Right renal pelvis (tissue), 4 donors: ENCODE data around the gene SLC16A3. TPM values are rescaled to one million over a fixed set of nuclear protein-coding genes. Genes with fewer than 3 reads are reported as not detected.
"Not testable (repeated sequence)": the region's sequence is repeated elsewhere in the genome, so short reads cannot be mapped to it uniquely, and the experiment has no call there.

Source experiments
- DNase-seq, 4 donors: peaks; one replicate each; pipeline ENCODE4 v3.0.0-alpha.2; 2013; ENCODE audit warnings: low read depth in 4 of 4, low spot score in 3 of 4, missing footprints in 1 of 4
- polyA plus RNA-seq, 4 donors: library from polyadenylated mRNA; unstranded; fragments of 120-200 nt; gene quantifications; one replicate each; pipeline ENCODE4 v1.2.1, GENCODE V29; 2013; ENCODE audit not compliant: insufficient read length in 4 of 4

The SLC16A3 gene
- polyA plus RNA-seq, 4 donors: 8.0 to 23.1 (median 9.1) TPM

- not testable (repeated sequence) for DNase-seq
Observed at GRCh38 chr17:82259972-82260961, 31.4 kb downstream of the SLC16A3 start.

DNA sequence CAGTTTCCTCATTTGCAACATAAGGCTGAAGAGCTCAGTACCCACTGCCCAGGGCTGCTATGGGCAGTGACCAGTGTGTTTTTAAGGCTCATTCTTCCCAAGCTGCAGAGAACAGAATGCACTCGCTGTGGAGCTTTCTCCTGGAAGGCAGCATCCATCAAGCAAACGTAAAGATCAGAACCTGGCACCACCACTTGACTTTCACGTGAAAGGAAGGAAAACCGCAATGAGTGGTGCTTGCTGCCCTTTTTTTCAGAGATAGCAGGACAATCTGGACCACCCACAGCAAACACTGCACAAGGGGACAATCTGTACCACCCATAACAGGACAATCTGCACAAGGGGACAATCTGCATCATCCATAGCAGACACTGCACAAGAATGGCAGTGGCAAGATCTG, 33.5 kb downstream of the SLC16A3 start:
- DNase-seq: no peak

DNA sequence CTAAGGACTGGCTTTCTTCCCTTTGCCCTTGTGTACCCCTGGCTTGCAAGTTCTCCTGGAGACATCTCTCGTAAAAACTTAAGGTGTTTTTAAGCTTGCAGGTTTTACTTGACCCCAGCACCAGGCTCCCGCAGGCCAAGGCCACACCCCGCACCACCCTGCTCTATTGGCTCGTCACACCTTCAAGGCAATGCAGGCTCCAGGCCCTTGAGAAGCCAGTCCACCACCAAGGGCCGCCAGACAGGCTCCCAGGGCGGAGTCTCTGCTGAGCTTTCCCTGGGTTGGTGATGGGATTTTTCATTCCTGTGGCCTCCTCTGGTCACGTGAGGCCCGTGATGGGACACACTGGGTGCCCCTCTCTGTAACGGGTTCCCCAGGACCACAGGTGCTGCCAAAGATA, 34.8 kb downstream of the SLC16A3 start:
- no peak for DNase-seq

GRCh38 chr17:82266142-82266541, 37.3 kb downstream of the SLC16A3 start:
- no peak for DNase-seq

GRCh38 chr17:82267575-82268379, 38.9 kb downstream of the SLC16A3 start:
- no peak for DNase-seq

DNA sequence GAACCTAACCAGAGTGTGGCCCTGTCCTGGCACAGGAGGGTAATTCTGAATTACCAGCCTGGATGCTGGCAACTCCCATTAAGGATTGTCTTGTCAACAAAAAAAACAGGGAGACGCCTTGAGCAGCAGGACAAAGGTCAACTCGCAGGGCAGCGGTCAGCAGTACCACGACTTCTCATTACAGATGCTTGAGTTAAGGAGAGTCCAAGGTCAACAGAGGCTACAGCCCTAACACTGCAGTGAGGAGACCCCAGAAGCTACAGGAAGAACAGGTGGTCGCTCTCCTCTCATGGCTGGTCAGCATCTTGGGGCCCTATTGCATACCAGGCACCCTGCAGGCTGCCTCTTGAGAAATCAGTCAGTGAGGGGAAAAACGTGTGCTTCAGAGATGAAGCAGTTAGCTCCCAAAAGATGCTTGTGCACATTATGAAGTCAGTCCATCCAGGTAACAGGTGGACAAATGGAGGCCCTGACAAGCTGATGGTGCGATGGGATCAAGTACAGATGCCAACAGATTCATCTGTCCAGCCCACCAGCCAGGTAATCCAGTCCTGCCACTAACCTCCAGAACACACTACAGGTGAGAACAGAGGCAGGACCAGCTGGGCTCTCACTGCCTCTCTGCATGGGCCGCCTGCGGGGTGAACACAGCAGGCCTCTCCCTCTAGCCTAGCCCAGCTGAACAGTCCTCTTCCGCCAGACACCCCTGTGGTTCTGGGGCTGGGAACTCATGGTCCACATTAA, 40.5 kb downstream of the SLC16A3 start:
- DNase-seq: no peak

DNA sequence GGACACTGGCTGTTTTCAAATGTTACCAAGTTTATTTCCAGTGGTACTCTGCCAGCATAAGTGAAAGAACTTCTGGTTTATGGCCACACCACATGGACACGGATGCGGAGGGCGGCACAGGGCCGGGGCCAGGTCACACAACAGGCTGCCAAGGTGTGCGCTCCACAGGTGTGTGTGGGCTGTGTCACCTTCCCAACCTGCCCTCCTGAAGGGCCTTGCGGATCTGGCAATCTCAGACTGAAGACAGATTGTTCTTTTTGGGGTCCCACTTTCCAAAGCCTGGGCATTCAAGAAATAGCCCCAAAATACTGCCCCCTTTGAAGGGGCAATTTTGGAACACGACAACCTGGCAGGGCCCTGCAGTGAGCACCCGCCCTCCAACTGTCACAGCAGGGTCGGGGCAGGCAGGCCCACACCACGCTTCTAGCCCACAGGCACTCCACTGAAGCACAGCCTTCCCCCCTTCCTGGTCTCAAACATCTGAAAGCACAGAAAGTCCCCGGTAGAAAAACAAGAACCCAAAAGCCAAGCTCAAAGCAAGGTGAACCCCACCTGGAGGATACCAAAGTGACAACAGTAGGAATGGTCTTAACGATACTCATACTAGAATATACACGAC, 41.1 kb downstream of the SLC16A3 start:
- no peak for DNase-seq

DNA sequence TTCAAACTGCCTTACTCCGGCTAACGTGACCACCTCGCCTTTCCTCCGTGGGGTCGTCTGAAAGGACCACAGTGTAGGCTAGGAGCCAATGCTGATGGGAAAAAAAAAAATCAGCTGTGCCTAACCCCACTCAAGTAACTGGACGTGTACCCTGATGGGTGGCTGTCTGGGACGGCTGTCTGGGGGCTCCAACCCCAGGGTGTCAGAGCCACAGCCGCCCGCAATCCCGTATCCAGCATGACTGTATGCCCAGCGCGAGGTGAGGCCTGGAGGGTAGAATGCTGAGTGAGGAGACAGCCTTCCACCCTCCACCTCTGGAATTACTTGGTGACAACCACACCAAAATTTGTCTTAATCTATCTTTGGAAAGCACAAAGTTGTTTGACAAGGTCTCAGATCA, 41.8 kb downstream of the SLC16A3 start:
- no peak for DNase-seq

- DNase-seq: no peak
Observed at GRCh38 chr17:82271401-82271800, 42.6 kb downstream of the SLC16A3 start.

DNA sequence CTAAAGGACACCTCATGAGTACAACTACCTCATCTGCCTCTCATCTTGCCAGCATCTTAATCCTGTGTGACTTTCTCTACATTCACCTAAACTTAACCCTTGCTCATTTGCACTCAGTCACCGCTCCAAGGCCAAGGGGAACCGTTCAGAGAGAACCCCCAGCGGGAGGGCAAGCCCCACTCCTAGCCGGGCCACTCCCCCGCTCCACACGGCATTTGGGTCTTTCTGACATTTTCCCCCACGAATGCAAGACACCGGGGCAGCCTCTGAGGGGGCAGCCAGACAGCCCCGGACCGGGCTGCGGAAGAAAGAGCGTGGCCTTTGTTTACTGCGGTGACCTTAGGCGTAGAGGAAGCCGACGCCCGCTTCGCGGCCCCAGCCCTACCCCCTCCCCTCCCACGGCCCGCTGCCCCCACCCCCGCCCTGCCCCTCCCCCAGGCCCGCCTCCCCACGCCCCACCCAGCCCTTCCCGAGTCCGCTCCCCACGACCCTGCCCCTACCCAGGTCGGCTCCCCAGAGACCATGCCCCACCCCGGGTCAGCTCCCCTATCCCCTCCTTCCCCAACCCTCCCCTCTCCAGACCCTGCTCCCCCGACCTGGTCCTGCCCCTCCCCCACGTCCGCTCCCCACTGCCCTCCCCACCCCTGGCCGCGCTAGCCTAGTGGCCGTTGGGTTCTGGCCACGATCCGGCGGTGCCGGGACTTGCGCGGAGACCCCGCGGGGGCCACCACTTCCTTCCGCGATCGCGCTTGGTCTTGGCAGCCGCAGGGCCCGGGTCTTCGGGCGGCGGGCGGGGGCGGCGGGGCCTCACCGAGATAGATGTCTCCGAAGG, 43.9 kb downstream of the SLC16A3 start:
- no peak for DNase-seq

DNA sequence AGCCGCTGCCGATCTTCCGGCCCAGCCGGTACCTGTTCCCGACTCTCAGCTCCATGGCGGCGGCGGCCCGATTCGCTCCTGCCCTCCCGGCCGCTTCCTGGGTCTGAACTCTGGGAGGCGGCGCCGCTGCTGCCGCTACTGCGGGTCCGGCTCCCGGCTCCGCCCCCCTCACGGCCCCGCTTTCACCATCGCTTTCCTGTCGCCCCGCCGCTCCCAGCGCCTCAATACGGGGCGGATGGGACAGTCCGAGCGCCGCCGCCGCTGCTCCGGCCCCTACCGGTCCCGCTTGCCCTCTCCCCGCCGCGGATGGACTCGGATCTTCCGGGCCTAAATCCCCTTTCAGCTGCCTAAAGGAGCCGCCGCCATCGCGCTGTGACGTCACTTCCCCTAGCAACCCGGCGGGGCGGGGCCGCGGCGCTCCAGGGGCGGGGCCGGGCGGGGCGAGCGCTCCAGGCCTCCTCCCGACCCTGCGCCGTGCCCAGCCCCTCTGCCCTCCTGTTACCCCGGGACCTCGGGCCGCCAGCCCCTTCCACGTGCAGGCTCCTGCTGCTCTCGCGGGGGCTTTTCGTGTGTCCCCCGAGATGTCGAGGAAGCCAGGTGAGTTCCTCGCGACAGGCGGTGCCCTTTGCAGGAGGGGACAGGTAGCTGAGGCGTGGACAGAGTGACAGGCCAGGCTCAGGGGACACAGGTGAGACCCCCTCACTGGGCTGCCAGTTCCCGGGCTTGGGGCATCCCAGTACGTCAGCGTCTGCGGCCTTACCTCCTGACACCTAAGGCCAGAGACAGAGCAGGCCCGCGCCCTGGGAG, 44.7 kb downstream of the SLC16A3 start, which contains the start of gene CSNK1D:
Gene CSNK1D (minus strand): TSS at position 374 of the 807 bp plus-strand sequence. CDS start 319 bp downstream, at position 55.
- DNase-seq: peak; percentile 79 to 90 (median 82)

DNA sequence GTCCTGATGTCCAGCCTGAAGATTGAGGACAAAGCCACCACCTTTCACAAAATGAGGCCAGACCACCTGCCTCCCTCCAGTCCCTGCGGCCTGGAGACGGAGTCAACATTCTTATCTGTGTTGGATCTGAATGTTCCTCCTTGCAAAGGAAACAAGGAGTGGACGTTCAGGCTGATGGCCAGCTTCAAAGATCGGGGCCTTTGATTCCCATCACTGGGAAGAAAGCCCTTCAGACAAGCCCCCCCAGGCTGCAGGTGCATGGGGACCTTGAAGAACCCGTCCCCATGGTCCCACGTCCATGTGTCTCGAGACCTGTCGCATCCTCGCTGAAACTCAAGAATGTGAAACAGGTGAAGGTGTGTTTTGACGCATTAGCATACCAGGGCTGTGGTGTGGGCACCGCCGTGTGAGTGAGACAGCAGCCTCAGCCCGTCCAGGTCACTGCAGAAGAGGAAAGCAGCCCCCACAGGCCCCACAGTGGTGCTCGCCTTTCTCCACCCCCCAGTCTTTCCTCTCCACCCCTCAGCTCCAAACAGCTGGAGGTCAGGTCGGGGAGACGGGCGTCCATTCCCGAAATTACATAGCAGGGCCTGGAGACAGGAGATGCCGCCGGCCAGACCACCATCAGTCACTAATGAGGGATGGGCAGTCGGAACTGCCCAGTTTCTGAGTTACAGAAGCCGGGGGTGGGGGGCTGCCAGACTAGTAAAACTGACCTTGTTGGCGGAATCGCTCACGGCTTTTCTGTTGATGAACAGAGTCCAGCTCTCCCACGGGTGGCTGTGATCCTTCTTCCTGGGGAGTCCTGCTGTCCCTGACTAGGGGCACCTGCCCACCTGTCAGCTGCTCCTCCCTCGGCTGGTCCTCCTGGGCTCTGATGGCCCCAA, 45.5 kb downstream of the SLC16A3 start:
- DNase-seq: no peak

- no peak for DNase-seq
Observed at GRCh38 chr17:82275326-82275725, 46.5 kb downstream of the SLC16A3 start.

- no peak for DNase-seq
Observed at GRCh38 chr17:82276938-82277337, 48.1 kb downstream of the SLC16A3 start.

- DNase-seq: no peak
Observed at GRCh38 chr17:82277851-82278250, 49.0 kb downstream of the SLC16A3 start.

- no peak for DNase-seq
Observed at GRCh38 chr17:82278308-82278707, 49.5 kb downstream of the SLC16A3 start.

DNA sequence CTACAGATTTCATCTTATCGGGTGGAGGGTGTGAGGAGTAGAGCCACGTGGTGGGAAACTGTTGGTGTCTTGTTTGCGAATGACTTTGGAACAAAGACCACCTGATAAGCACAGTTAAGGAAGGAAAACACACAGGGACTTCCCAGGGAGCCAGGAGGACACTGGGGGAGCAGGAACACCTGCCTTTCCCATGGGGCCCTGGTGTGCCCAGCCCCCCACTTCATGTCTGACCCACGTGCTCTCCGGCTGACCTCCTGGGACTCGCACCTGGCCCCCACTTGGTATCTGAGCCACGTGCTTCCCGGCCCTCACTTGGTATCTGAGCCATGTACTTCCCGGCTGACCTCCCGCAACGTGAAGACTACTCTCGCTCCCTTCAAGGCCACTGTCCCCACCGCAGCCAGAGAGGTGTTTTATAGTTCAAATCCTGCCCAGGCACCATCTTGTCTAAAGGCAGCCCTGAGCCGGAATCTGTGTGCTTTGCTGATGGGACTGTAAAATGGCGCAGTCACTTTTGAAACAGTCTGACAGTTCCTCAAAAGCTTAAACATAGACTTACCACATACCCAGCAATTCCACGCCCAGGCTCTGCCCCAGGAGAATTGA, 50.0 kb downstream of the SLC16A3 start:
- no peak for DNase-seq
